LNCAP (cell line): ENCODE data around the gene POLD1.

ENCODE experiments used
- TF ChIP-seq, protein P1 (sequence below): fragments of 450-650 bp; IDR thresholded peaks from 2 replicates; pipeline ENCODE4 v1.5.1; 2017; ENCODE audit warnings: mild to moderate bottlenecking

POLD1 gene

DNA sequence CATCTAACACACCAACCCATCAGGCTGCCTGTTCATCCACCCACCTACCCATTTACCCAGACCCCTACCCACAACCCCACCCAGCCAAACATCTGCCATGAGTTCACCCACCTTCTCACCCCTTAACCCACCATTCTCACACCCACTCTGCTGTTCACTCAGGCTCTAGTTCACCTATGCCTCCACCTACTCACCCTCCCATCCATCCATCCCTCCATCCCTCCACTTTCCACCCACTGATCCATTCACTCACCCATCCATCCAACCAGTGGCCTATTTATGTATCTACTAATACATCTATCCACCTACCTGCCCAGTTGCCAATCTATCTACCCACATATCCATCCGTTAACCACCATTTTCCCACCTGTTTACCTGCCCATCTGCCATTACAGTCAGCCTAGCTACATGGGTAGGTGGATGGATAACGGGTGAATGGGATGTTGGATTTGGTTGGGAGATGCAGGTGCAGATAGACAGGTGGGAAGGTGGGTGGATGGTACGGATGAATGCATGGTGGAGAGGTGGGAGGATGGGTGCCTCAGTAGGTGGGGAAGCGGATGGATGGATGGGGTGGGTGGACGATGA is 53.8 kb downstream of the POLD1 start:
- TF ChIP-seq, protein P1, sequence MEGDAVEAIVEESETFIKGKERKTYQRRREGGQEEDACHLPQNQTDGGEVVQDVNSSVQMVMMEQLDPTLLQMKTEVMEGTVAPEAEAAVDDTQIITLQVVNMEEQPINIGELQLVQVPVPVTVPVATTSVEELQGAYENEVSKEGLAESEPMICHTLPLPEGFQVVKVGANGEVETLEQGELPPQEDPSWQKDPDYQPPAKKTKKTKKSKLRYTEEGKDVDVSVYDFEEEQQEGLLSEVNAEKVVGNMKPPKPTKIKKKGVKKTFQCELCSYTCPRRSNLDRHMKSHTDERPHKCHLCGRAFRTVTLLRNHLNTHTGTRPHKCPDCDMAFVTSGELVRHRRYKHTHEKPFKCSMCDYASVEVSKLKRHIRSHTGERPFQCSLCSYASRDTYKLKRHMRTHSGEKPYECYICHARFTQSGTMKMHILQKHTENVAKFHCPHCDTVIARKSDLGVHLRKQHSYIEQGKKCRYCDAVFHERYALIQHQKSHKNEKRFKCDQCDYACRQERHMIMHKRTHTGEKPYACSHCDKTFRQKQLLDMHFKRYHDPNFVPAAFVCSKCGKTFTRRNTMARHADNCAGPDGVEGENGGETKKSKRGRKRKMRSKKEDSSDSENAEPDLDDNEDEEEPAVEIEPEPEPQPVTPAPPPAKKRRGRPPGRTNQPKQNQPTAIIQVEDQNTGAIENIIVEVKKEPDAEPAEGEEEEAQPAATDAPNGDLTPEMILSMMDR: no peak

DNA sequence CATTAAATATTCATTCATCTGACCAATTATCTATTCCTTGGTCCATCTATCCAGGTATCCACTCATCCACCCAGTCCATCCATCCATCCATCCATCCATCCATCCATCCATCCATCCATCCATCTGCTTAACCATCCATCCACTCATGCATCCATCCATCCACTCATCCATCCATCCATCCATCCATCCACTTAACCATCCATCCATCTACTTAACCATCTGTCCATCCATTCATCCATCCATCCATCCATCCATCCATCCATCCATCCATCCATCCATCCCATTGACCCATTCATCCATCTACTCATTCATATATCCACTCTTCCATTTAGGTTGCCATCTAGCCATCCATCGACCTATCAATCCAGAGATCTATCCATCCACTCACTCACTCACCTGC is 59.9 kb downstream of the POLD1 start:
- TF ChIP-seq, protein P1: no peak

DNA sequence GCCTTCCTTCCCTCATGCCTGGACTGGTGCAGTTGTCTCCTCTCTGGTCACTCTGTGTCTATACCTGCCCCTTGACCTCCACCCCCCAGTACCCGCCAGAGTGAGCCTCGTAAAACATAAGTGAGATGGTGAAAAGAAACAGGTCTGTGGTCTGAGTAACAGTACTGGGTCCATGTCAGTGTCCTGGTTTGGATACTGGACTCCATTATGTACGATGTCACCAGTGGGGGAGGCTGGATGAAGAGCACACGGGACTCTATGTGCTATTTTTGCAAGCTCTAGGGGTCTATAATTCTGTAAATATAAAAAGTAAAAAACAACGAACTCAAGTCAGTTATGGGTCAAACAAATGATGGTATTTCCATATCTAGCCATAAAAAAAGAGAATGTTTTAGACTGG is 62.9 kb downstream of the POLD1 start:
- TF ChIP-seq, protein P1: no peak

DNA sequence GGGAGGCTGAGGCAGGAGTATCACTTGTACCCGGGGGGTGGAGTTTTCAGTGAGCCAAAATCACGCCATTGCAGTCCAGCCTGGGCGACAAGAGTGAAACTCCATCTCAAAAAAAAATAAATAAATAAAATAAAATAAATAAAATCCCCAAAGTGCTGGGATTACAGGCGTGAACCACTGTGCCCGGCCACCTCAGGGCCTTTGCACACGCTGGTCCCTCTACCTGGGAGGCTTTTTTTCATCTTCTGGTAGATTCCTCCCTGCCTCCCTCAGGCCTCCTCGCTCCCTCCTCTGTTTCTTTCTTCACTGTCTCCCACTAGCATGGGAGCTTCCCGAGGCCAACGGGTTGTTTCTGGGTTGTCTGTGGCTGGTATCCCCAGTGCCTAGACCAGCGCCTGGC is 63.6 kb downstream of the POLD1 start:
- TF ChIP-seq, protein P1: no peak

DNA sequence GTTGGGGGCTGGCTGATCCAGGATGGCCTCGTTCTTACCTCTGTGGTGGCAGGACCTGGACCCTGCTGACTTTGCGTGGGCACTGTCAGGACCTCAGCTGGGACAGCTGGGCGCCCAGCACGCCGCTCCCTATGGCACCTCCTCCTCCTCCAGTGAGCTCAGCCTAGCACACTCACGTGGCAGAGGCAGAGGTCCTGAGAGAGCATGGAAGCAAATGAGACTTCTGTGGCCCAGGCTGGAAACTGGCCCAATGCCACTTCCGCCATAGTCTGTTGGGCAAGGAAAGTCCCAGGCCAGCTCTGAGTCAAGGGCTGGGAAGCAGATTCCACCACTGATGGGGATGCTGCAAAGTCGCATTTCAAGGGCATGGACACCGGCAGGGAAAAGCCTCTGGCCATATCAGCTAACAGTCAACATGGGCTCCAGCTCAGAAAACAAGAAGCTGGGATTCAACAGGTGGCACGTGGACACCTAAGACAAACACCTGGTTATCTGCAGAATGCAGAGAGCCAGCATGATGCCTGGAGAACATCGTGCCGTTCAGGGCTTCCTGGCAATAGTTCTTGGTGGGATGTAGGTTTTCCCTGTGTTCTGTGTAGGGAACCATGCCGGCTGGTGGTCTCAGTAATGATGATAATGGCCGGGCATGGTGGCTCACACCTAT is 65.2 kb downstream of the POLD1 start:
- TF ChIP-seq, protein P1: no peak

DNA sequence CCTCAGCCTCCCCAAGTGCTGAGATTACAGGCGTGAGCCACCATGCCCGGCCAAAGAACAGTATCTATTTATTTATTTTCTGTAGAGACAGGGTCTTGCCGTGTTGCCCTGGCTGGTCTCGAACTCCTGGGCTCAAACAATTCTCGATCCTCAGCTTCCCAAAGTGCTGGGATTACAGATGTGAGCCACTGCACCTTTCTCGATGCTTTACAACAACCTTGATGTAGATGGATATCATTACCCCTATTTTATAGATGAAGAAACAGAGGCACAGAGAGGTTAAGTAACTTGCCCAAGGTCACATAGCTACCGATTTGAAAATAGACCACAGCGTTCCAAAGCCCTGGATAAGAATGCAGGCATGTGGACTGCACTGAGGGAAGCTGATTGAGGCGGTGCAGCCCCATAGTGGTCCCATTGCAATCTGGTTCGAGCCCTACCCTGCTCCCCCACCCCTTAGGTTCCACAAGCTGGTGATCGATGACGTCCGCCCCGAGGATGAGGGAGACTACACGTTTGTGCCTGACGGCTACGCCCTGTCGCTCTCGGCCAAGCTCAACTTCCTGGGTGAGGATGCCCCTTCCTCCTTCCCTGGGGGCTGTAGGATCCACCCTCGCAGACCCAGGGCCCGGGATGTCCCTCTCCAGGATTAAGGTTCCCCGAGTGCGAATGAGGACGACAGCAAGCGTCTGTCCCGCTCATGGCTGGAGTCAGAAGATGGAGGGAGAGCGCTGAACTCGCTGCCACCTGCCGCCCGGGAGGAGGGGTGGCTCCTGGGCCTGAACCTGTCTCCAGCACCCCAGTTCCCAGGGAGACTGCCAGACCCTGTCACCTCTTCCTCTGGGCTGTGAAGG is 66.4 kb downstream of the POLD1 start:
- TF ChIP-seq, protein P1: no peak

DNA sequence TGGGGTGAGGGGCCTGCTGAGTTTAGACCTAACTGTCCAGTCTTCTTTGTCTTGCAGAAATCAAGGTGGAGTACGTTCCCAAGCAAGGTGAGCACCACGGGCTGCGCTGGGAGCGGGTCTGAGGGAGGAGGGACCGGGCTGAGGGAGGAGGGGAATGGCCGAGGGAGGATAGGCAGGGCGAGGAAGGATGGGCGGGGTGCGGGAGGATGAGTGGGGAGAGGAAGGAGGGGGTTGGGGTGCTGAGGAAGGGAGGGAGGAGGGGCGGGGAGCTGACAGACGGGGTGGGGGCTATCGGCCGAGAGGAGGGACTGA is 67.0 kb downstream of the POLD1 start:
- TF ChIP-seq, protein P1: no peak
